B cell (primary cell): ENCODE measurements around the gene VPS35. TPM values are rescaled to one million over a fixed set of nuclear protein-coding genes. Genes with fewer than 3 reads are reported as not detected.

Source experiments
- ATAC-seq: fragments of 200-7000 bp; cut with Tn5 transposase; one replicate; pipeline ENCODE4 v1.10.0; 2021; ENCODE audit warnings: low read depth, mild to moderate bottlenecking, moderate number of reproducible peaks, moderate library complexity
- CTCF ChIA-PET: fragments of 350-600 bp; sonication (Branson Sonifier 250); formaldehyde crosslinking; loops from one replicate; lab custom pipeline; 2021; ENCODE audit warnings: antibody characterized with exemption, inconsistent platforms; lab: Charles Lee
- POLR2A ChIA-PET: fragments of 350-600 bp; sonication (Branson Sonifier 250); formaldehyde crosslinking; loops from one replicate; lab custom pipeline; 2021; ENCODE audit warnings: antibody characterized with exemption; lab: Charles Lee
- DNase-seq: peaks from one replicate; pipeline ENCODE4 v3.0.0; 2013
- H2AFZ ChIP-seq: 2 replicates; pipeline ENCODE4 v1.6.1; 2012; ENCODE audit warnings: mild to moderate bottlenecking, low read depth, low read length; ENCODE audit not compliant: insufficient read depth, poor library complexity, severe bottlenecking
- H3K27ac ChIP-seq, 2 donors: 1 replicate in 1 of 2; 2 replicates in 1 of 2; pipeline ENCODE4 v1.5.1; 2012 to 2013; ENCODE audit warnings: low read length in 2 of 2, mild to moderate bottlenecking in 2 of 2, moderate library complexity in 1 of 2
- H3K27me3 ChIP-seq, 4 experiments: fragments of 200-600 bp in 1 of 4; sonication (generic) in 1 of 4; replicated peaks in 1 of 4; 1 replicate in 2 of 4; 2 replicates in 2 of 4; pipeline versions ENCODE4 v1.6.1 to v1.7.0; 2013 to 2016; ENCODE audit warnings: low read length in 3 of 4, mild to moderate bottlenecking in 2 of 4, mixed read lengths in 1 of 4, moderate library complexity in 1 of 4; ENCODE audit not compliant: insufficient read depth in 4 of 4, control insufficient read depth in 3 of 4; ENCODE audit errors: control extremely low read depth in 1 of 4
- H3K36me3 ChIP-seq, 2 experiments: replicated peaks in 1 of 2; 1 replicate in 1 of 2; 2 replicates in 1 of 2; pipeline versions ENCODE4 v1.6.1 to v1.7.1; 2013; ENCODE audit warnings: low read length in 1 of 2; ENCODE audit not compliant: insufficient read depth in 2 of 2, control insufficient read depth in 1 of 2; ENCODE audit errors: control extremely low read depth in 1 of 2, extremely low read depth in 1 of 2
- H3K4me1 ChIP-seq, 2 donors: fragments of 200-600 bp in 1 of 2; sonication (generic) in 1 of 2; 1 replicate in 1 of 2; 2 replicates in 1 of 2; pipeline versions ENCODE4 v1.5.1 to v1.6.1; 2013 to 2017; ENCODE audit warnings: low read length in 2 of 2; ENCODE audit not compliant: control insufficient read depth in 2 of 2, insufficient read depth in 2 of 2
- H3K4me2 ChIP-seq: replicated peaks from 2 replicates; pipeline ENCODE3; 2012; ENCODE audit warnings: mild to moderate bottlenecking, low read depth, low read length; ENCODE audit not compliant: poor library complexity, severe bottlenecking
- H3K4me3 ChIP-seq, 5 experiments: fragments of 200-600 bp in 1 of 5; sonication (generic) in 1 of 5; 1 replicate in 3 of 5; 2 replicates in 2 of 5; pipeline versions ENCODE4 v1.5.1 to v1.7.0; 2011 to 2016; ENCODE audit warnings: low read length in 4 of 5, mild to moderate bottlenecking in 4 of 5, low read depth in 2 of 5, control low read depth in 1 of 5, moderate library complexity in 1 of 5; ENCODE audit not compliant: insufficient read depth in 1 of 5; ENCODE audit errors: control extremely low read depth in 1 of 5, extremely low read depth in 1 of 5
- H3K79me2 ChIP-seq: fragments of 200-600 bp; sonication (generic); one replicate; pipeline ENCODE4 v1.6.0; 2016; ENCODE audit warnings: low read length; ENCODE audit not compliant: control insufficient read depth, insufficient read depth
- H3K9ac ChIP-seq: fragments of 200-600 bp; sonication (generic); 2 replicates; pipeline ENCODE4 v1.6.1; 2017; ENCODE audit warnings: mild to moderate bottlenecking, low read length, moderate library complexity
- H3K9me3 ChIP-seq, 3 donors: one replicate each; pipeline versions ENCODE4 v1.6.1 to v1.7.1; 2013; ENCODE audit warnings: low read length in 2 of 3; ENCODE audit not compliant: control insufficient read depth in 2 of 3, insufficient read depth in 1 of 3; ENCODE audit errors: control extremely low read depth in 1 of 3
- H4K20me1 ChIP-seq: 2 replicates; pipeline ENCODE4 v1.6.0; 2012; ENCODE audit warnings: mild to moderate bottlenecking, low read length; ENCODE audit not compliant: insufficient read depth, control insufficient read depth, poor library complexity, severe bottlenecking
- H3K27ac Mint-ChIP-seq: one replicate; pipeline ENCODE4 v1.8.0; 2021; ENCODE audit warnings: mixed read lengths
- H3K27me3 Mint-ChIP-seq: one replicate; pipeline ENCODE4 v1.8.0; 2021; ENCODE audit warnings: mixed read lengths
- H3K4me1 Mint-ChIP-seq: one replicate; pipeline ENCODE4 v1.8.0; 2021; ENCODE audit warnings: mixed read lengths
- H3K4me3 Mint-ChIP-seq: one replicate; pipeline ENCODE4 v1.8.0; 2021; ENCODE audit warnings: mixed read lengths
- H3K9me3 Mint-ChIP-seq: one replicate; pipeline ENCODE4 v1.8.0; 2022; ENCODE audit warnings: mixed read lengths; ENCODE audit not compliant: insufficient read depth
- CTCF ChIP-seq: fragments of 200-600 bp; IDR thresholded peaks from one replicate; pipeline ENCODE4 v1.8.0; 2022; ENCODE audit warnings: antibody characterized with exemption, mild to moderate bottlenecking
- EZH2 ChIP-seq: IDR thresholded peaks from 2 replicates; pipeline ENCODE4 v1.6.1; 2012; ENCODE audit warnings: borderline replicate concordance, low read depth, mild to moderate bottlenecking, moderate library complexity, low read length; ENCODE audit not compliant: insufficient read depth, poor library complexity, severe bottlenecking
- WGBS: methylation state at CpG from one replicate; pipeline ENCODE4 v1.1.5; 2013; ENCODE audit warnings: missing lambda C conversion rate; ENCODE audit not compliant: insufficient coverage; 5-methylcytosine and 5-hydroxymethylcytosine counted together
- intact Hi-C: fragments of 100-400 bp; cut with micrococcal nuclease; formaldehyde crosslinking; loops from one replicate; pipeline ENCODE4 v1.10.0; 2022
- polyA plus RNA-seq: library from polyadenylated mRNA; depleted of rRNA; stranded (reverse); fragments of >200 nt; gene quantifications from 2 replicates; pipeline ENCODE4 v1.2.3, GENCODE V29; 2012
- total RNA-seq, 2 donors: library from RNA; stranded (reverse); fragments of 120-200 nt in 1 of 2; gene quantifications; 1 replicate in 1 of 2; 2 replicates in 1 of 2; pipeline versions ENCODE4 v1.2.3 to v1.2.4, GENCODE V29; 2013 to 2022

VPS35 gene
- total and polyA plus RNA-seq, 2 donors (not counting 1 experiment from before 2014, with no cell fraction given): 9.5 to 120 TPM

- Histone ChIP-seq H2AFZ (no peak overlapping the region), H3K27ac (no peak overlapping the region), H4K20me1 (no peaks in the 10 kb centered on the region), H3K4me2 (no peak overlapping the region), H3K79me2 (no peaks in the 10 kb centered on the region), H3K9ac (no peak overlapping the region), H3K27me3 (peaks cover 0 to 2% (median 0%) of the 10 kb centered on the region in 4 experiments), H3K4me3 (no peak overlapping the region), H3K36me3 (no peaks in the 10 kb centered on the region), H3K9me3 (peaks cover 0 to 2% (median 0%) of the 10 kb centered on the region in 3 donors), H3K4me1 (no peaks in the 10 kb centered on the region)
- intact Hi-C loops: no loop called here
- no peaks in the 10 kb centered on the region for H3K9me3 Mint-ChIP-seq
- ChIA-PET CTCF (interaction anchor here (0.6 kb wide), 2 partner anchors 22 to 123 kb away, joined by 3 read pairs; no protein-coding TSS in a partner anchor), POLR2A (no interaction called here)
- no peaks in the 10 kb centered on the region for H3K27me3 Mint-ChIP-seq
- no peak overlapping the region for H3K27ac Mint-ChIP-seq
- ATAC-seq (no peak), DNase-seq (no peak)
- 91% methylated on average over 15 of the region's 17 CpGs for WGBS
- no peaks in the 10 kb centered on the region for H3K4me1 Mint-ChIP-seq
- TF ChIP-seq CTCF (no peak), EZH2 (no peak)
- no peak overlapping the region for H3K4me3 Mint-ChIP-seq
Observed at GRCh38 chr16:46730801-46731690, 42.1 kb upstream of the VPS35 start.

DNA sequence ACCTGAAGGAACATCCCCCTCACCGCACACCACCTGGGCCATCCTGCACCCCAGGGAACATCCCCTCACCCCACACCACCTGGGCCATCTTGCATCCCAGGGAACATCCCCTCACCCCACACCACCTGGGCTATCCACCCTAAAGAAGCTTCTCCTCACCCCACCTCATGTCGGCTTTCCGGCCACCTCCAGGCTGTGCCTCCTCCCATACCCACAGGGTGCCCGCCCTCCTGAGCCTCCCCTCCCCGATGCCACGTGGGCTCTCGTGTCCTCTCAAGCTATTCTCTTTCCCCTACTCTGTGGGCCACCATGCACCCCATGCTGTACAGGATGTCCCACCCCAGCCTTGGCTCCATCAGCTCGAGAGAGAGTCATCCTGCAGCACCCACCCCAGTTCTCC, 41.1 kb upstream of the VPS35 start:
- no peak for DNase-seq

More for the DNA sequence above, 41.1 kb upstream of the VPS35 start:
- no peaks in the 10 kb centered on the region for H3K4me1 ChIP-seq
- no peak overlapping the region for H3K4me3 ChIP-seq
- TF ChIP-seq CTCF (no peak), EZH2 (no peak)
- POLR2A ChIA-PET: no interaction called here
- H4K20me1 ChIP-seq: no peaks in the 10 kb centered on the region
- H3K9ac ChIP-seq: no peak overlapping the region
- intact Hi-C loops: no loop called here
- ATAC-seq: no peak
- Mint-ChIP-seq H3K27me3 (no peaks in the 10 kb centered on the region), H3K27ac (no peak overlapping the region), H3K9me3 (peaks cover 6% of the 10 kb centered on the region), H3K4me1 (no peaks in the 10 kb centered on the region), H3K4me3 (no peak overlapping the region)
- no peak overlapping the region for H3K27ac ChIP-seq
- H3K4me2 ChIP-seq: no peak overlapping the region
- H3K79me2 ChIP-seq: no peaks in the 10 kb centered on the region
- H3K27me3 ChIP-seq: peaks cover 0 to 2% (median 0%) of the 10 kb centered on the region in 4 experiments
- CTCF ChIA-PET: interaction anchor here (0.6 kb wide), 1 partner anchor 124 kb away, joined by 3 read pairs; no protein-coding TSS in a partner anchor
- no peaks in the 10 kb centered on the region for H3K36me3 ChIP-seq
- H2AFZ ChIP-seq: no peak overlapping the region
- 96% methylated on average over 8 of the region's 8 CpGs for WGBS
- peaks cover 0 to 5% (median 3%) of the 10 kb centered on the region in 3 donors for H3K9me3 ChIP-seq
